GM23338 (cell line): Measurements from ENCODE around the gene LZTS3. TPM values are rescaled to one million over a fixed set of nuclear protein-coding genes. Genes with fewer than 3 reads are reported as not detected.

ENCODE experiments used
- ATAC-seq: fragments of 200-7000 bp; cut with Tn5 transposase; 3 replicates; pipeline ENCODE4 v1.9.1; 2020
- DNase-seq: peaks from one replicate; pipeline ENCODE4 v3.0.0-alpha.2; 2015; ENCODE audit warnings: low spot score
- H2AFZ ChIP-seq: fragments of 200-600 bp; sonication (generic); 2 replicates; pipeline ENCODE4 v1.8.0; 2016; ENCODE audit warnings: antibody characterized with exemption, mild to moderate bottlenecking, moderate library complexity
- H3F3A ChIP-seq: fragments of 200-600 bp; sonication (generic); replicated peaks from 2 replicates; pipeline ENCODE4 v1.8.0; 2017; ENCODE audit warnings: antibody characterized with exemption, mixed run types, low read depth
- H3K27ac ChIP-seq: fragments of 200-600 bp; sonication (generic); 2 replicates; pipeline ENCODE4 v1.6.1; 2016; ENCODE audit warnings: low read depth
- H3K27me3 ChIP-seq: fragments of 200-600 bp; sonication (generic); 2 replicates; pipeline ENCODE4 v1.8.0; 2016; ENCODE audit warnings: mild to moderate bottlenecking, mixed run types, moderate library complexity; ENCODE audit not compliant: insufficient read depth
- H3K36me3 ChIP-seq: fragments of 200-600 bp; sonication (generic); 2 replicates; pipeline ENCODE4 v1.8.0; 2016; ENCODE audit warnings: mild to moderate bottlenecking; ENCODE audit not compliant: insufficient read depth
- H3K4me1 ChIP-seq: fragments of 200-600 bp; sonication (generic); 2 replicates; pipeline ENCODE4 v1.8.0; 2016; ENCODE audit warnings: mild to moderate bottlenecking, moderate library complexity; ENCODE audit not compliant: insufficient read depth
- H3K4me2 ChIP-seq: fragments of 200-600 bp; sonication (generic); 2 replicates; pipeline ENCODE4 v1.7.1; 2017; ENCODE audit warnings: mixed run types
- H3K4me3 ChIP-seq: fragments of 200-600 bp; sonication (generic); 2 replicates; pipeline ENCODE4 v1.6.1; 2016; ENCODE audit warnings: mixed run types
- H3K79me2 ChIP-seq: fragments of 200-600 bp; sonication (generic); replicated peaks from 2 replicates; pipeline ENCODE4 v1.8.0; 2017; ENCODE audit warnings: mild to moderate bottlenecking; ENCODE audit not compliant: insufficient read depth
- H3K9me2 ChIP-seq: fragments of 200-600 bp; sonication (generic); 2 replicates; pipeline ENCODE4 v1.8.0; 2017; ENCODE audit not compliant: insufficient read depth
- H4K20me1 ChIP-seq: fragments of 200-600 bp; sonication (generic); replicated peaks from 2 replicates; pipeline ENCODE4 v1.8.0; 2017; ENCODE audit warnings: mild to moderate bottlenecking; ENCODE audit not compliant: insufficient read depth
- H3K27ac Mint-ChIP-seq: 2 replicates; pipeline ENCODE4 v1.8.0; 2020; ENCODE audit warnings: inconsistent platforms, mild to moderate bottlenecking, moderate library complexity, mixed read lengths
- H3K27me3 Mint-ChIP-seq: 3 replicates; pipeline ENCODE4 v1.8.0; 2022; ENCODE audit warnings: low read depth, mild to moderate bottlenecking, moderate library complexity, mixed read lengths, inconsistent platforms; ENCODE audit not compliant: insufficient read depth, poor library complexity
- H3K36me3 Mint-ChIP-seq: 3 replicates; pipeline ENCODE4 v1.8.0; 2021; ENCODE audit warnings: low read depth, mild to moderate bottlenecking, inconsistent platforms, moderate library complexity, mixed read lengths
- H3K4me1 Mint-ChIP-seq: 3 replicates; pipeline ENCODE4 v1.8.0; 2020; ENCODE audit warnings: mild to moderate bottlenecking, inconsistent platforms, mixed read lengths
- H3K4me3 Mint-ChIP-seq: 3 replicates; pipeline ENCODE4 v1.8.0; 2021; ENCODE audit warnings: moderate library complexity, mild to moderate bottlenecking, inconsistent platforms, mixed read lengths
- H3K9me3 Mint-ChIP-seq: 3 replicates; pipeline ENCODE4 v1.8.0; 2020; ENCODE audit warnings: moderate library complexity, mild to moderate bottlenecking, inconsistent platforms, mixed read lengths
- CREB1 ChIP-seq: fragments of 250-450 bp; sonication (Bioruptor Pico); IDR thresholded peaks from 2 replicates; pipeline ENCODE4 v1.5.0; 2020; ENCODE audit warnings: low read depth, mild to moderate bottlenecking, moderate library complexity
- ETS1 ChIP-seq: IDR thresholded peaks from 2 replicates; pipeline ENCODE4 v1.6.1; 2016; ENCODE audit warnings: antibody characterized with exemption
- EZH2 ChIP-seq: fragments of 200-600 bp; sonication (generic); IDR thresholded peaks from one replicate; pipeline ENCODE4 v1.8.0; 2017; ENCODE audit warnings: antibody characterized with exemption, mild to moderate bottlenecking, low read depth; ENCODE audit not compliant: unreplicated experiment
- EZH2phosphoT487 ChIP-seq: fragments of 200-600 bp; sonication (generic); IDR thresholded peaks from one replicate; pipeline ENCODE4 v1.8.1; 2018; ENCODE audit warnings: antibody characterized with exemption; ENCODE audit not compliant: unreplicated experiment
- JUNB ChIP-seq: IDR thresholded peaks from one replicate; pipeline ENCODE4 v1.6.1; 2016; ENCODE audit warnings: antibody characterized with exemption; ENCODE audit not compliant: unreplicated experiment
- NANOG ChIP-seq: IDR thresholded peaks from 2 replicates; pipeline ENCODE4 v1.6.1; 2016; ENCODE audit warnings: antibody characterized with exemption, borderline replicate concordance
- POLR2AphosphoS5 ChIP-seq: IDR thresholded peaks from 2 replicates; pipeline ENCODE4 v1.6.1; 2016; ENCODE audit warnings: antibody characterized with exemption, low read depth
- REST ChIP-seq: IDR thresholded peaks from one replicate; pipeline ENCODE4 v1.6.1; 2018; ENCODE audit warnings: antibody characterized with exemption; ENCODE audit not compliant: unreplicated experiment
- STAT1 ChIP-seq: IDR thresholded peaks from one replicate; pipeline ENCODE4 v1.6.1; 2016; ENCODE audit warnings: antibody characterized with exemption; ENCODE audit not compliant: unreplicated experiment
- ZNF114 ChIP-seq: fragments of 250-450 bp; sonication (Bioruptor Pico); IDR thresholded peaks from 2 replicates; pipeline ENCODE4 v1.5.0; 2020; ENCODE audit warnings: mild to moderate bottlenecking, moderate library complexity
- ZNF331 ChIP-seq: fragments of 250-450 bp; sonication (Bioruptor Pico); IDR thresholded peaks from 2 replicates; pipeline ENCODE4 v1.5.0; 2020; ENCODE audit warnings: low read depth, mild to moderate bottlenecking, moderate library complexity
- polyA plus RNA-seq: library from polyadenylated mRNA; unstranded; fragments of >200 nt; fragmentation: Nextera tagmentation; extraction: Ambion mirVana; gene quantifications from 2 replicates; pipeline ENCODE4 v1.2.1, GENCODE V29; 2016
- total RNA-seq: library from RNA; depleted of rRNA; stranded (reverse); fragments of >200 nt; shearing (Covaris generic); gene quantifications from 2 replicates; pipeline ENCODE4 v1.2.3, GENCODE V29; 2014
- TF ChIP-seq, protein P1 (sequence below): fragments of 250-450 bp; sonication (Bioruptor Pico); IDR thresholded peaks from 2 replicates; pipeline ENCODE4 v1.5.0; 2020; ENCODE audit warnings: mild to moderate bottlenecking, moderate library complexity
- TF ChIP-seq, protein P2 (sequence below), 2 experiments: fragments of 200-600 bp in 1 of 2; sonication (generic) in 1 of 2; conservative IDR thresholded peaks; 2 replicates each; pipeline versions ENCODE4 v1.5.1 to v1.6.1; 2016 to 2017; ENCODE audit warnings: antibody characterized with exemption in 2 of 2, low read depth in 2 of 2, mild to moderate bottlenecking in 2 of 2, moderate library complexity in 1 of 2

Gene LZTS3
- total and polyA plus RNA-seq, 2 experiments from 2014 or later: 9.7 to 40.7 TPM

DNA sequence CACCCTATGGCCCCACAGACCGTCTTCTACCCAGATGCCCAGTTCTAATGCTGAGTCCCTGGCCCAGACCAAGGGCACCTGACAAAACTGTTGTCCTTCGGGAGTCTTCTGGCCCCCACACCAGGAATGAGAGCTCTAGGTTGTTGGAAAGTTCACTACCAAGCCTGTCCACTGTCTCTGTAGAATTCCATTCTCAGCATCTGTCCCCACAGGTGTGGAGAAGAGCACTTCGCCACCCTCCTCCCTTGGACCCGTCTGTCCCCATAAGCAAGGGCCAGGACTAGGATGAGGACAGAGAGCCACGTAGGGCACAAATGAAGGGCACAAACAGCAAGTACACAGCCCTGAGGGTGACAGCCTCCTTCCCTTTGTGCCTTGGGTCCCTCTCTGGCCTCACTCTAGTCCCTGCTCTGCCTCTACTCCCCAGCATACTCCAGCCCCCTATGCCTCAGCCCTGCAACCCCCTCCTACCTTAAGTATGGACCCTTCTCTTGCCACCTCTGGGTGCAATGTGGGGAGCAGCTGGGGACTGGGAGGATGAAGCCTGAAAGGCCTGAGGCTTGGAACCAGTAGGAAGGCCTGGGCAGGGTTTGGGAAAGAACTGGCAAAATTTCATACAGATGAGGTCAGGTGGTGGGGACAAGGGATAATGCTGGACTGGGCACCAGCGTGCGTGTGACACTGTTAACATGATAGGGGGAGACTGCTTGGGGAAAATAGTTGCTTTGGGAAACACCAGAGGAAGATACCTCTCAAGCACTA lies 4.3 kb downstream of the LZTS3 start:
- Histone ChIP-seq H3K79me2 (no peaks in the 10 kb centered on the region), H3F3A (0 out of 2 replicates have a peak, but pooled peaks cover 10% of the 10 kb centered on the region), H3K4me2 (peak overlapping the region; percentile 84), H3K27me3 (peaks cover 5% of the 10 kb centered on the region; the same call in 1 of the 2 replicates), H3K36me3 (no peaks in the 10 kb centered on the region), H2AFZ (peak overlapping the region; percentile 94; the same call in 1 of the 2 replicates), H3K4me1 (peaks cover 20% of the 10 kb centered on the region), H3K4me3 (peak overlapping the region; percentile 62), H3K9me2 (no peaks in the 10 kb centered on the region), H4K20me1 (no peaks in the 10 kb centered on the region), H3K27ac (peak overlapping the region; percentile 80; the same call in 1 of the 2 replicates)
- peak overlapping the region; percentile 93 for H3K27ac Mint-ChIP-seq
- peaks cover 7% of the 10 kb centered on the region; the same call in 2 of the 3 replicates for H3K36me3 Mint-ChIP-seq
- H3K4me1 Mint-ChIP-seq: peaks cover 34% of the 10 kb centered on the region
- peaks cover 21% of the 10 kb centered on the region for H3K27me3 Mint-ChIP-seq
- DNase-seq (no peak), ATAC-seq (no peak; the same call in 2 of the 3 replicates)
- TF ChIP-seq STAT1 (no peak), CREB1 (CRISPR knock-in tag) (no peak), ZNF114 (CRISPR knock-in tag) (no peak), JUNB (no peak), REST (no peak), POLR2AphosphoS5 (no peak), EZH2 (no peak), ETS1 (no peak), ZNF331 (no peak), NANOG (no peak), EZH2phosphoT487 (no peak)
- TF ChIP-seq, protein P1, sequence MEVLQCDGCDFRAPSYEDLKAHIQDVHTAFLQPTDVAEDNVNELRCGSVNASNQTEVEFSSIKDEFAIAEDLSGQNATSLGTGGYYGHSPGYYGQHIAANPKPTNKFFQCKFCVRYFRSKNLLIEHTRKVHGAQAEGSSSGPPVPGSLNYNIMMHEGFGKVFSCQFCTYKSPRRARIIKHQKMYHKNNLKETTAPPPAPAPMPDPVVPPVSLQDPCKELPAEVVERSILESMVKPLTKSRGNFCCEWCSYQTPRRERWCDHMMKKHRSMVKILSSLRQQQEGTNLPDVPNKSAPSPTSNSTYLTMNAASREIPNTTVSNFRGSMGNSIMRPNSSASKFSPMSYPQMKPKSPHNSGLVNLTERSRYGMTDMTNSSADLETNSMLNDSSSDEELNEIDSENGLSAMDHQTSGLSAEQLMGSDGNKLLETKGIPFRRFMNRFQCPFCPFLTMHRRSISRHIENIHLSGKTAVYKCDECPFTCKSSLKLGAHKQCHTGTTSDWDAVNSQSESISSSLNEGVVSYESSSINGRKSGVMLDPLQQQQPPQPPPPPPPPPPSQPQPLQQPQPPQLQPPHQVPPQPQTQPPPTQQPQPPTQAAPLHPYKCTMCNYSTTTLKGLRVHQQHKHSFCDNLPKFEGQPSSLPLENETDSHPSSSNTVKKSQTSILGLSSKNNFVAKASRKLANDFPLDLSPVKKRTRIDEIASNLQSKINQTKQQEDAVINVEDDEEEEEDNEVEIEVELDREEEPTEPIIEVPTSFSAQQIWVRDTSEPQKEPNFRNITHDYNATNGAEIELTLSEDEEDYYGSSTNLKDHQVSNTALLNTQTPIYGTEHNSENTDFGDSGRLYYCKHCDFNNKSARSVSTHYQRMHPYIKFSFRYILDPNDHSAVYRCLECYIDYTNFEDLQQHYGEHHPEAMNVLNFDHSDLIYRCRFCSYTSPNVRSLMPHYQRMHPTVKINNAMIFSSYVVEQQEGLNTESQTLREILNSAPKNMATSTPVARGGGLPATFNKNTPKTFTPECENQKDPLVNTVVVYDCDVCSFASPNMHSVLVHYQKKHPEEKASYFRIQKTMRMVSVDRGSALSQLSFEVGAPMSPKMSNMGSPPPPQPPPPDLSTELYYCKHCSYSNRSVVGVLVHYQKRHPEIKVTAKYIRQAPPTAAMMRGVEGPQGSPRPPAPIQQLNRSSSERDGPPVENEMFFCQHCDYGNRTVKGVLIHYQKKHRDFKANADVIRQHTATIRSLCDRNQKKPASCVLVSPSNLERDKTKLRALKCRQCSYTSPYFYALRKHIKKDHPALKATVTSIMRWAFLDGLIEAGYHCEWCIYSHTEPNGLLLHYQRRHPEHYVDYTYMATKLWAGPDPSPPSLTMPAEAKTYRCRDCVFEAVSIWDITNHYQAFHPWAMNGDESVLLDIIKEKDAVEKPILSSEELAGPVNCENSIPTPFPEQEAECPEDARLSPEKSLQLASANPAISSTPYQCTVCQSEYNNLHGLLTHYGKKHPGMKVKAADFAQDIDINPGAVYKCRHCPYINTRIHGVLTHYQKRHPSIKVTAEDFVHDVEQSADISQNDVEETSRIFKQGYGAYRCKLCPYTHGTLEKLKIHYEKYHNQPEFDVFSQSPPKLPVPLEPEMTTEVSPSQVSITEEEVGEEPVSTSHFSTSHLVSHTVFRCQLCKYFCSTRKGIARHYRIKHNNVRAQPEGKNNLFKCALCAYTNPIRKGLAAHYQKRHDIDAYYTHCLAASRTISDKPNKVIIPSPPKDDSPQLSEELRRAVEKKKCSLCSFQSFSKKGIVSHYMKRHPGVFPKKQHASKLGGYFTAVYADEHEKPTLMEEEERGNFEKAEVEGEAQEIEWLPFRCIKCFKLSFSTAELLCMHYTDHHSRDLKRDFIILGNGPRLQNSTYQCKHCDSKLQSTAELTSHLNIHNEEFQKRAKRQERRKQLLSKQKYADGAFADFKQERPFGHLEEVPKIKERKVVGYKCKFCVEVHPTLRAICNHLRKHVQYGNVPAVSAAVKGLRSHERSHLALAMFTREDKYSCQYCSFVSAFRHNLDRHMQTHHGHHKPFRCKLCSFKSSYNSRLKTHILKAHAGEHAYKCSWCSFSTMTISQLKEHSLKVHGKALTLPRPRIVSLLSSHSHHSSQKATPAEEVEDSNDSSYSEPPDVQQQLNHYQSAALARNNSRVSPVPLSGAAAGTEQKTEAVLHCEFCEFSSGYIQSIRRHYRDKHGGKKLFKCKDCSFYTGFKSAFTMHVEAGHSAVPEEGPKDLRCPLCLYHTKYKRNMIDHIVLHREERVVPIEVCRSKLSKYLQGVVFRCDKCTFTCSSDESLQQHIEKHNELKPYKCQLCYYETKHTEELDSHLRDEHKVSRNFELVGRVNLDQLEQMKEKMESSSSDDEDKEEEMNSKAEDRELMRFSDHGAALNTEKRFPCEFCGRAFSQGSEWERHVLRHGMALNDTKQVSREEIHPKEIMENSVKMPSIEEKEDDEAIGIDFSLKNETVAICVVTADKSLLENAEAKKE (CRISPR knock-in tag): no peak
- TF ChIP-seq, protein P2, sequence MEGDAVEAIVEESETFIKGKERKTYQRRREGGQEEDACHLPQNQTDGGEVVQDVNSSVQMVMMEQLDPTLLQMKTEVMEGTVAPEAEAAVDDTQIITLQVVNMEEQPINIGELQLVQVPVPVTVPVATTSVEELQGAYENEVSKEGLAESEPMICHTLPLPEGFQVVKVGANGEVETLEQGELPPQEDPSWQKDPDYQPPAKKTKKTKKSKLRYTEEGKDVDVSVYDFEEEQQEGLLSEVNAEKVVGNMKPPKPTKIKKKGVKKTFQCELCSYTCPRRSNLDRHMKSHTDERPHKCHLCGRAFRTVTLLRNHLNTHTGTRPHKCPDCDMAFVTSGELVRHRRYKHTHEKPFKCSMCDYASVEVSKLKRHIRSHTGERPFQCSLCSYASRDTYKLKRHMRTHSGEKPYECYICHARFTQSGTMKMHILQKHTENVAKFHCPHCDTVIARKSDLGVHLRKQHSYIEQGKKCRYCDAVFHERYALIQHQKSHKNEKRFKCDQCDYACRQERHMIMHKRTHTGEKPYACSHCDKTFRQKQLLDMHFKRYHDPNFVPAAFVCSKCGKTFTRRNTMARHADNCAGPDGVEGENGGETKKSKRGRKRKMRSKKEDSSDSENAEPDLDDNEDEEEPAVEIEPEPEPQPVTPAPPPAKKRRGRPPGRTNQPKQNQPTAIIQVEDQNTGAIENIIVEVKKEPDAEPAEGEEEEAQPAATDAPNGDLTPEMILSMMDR (conservative IDR thresholded peaks at IDR 0.05; ENCODE audit: low read depth in 2 of 2): no peak
- peak overlapping the region; percentile 80 for H3K4me3 Mint-ChIP-seq
- H3K9me3 Mint-ChIP-seq: no peaks in the 10 kb centered on the region
